ENCODE data around the gene ZDHHC13.
A peak's percentile ranks its signal among the peaks of the same experiment; 100 is the strongest.

ZDHHC13 gene

GRCh38 chr11:19168090-19168489 is 51.1 kb downstream of the ZDHHC13 start:
- no peak for DNase-seq (ENCODE audit: low read depth)

GRCh38 chr11:19173004-19173689 is 56.2 kb downstream of the ZDHHC13 start:
- no peak for DNase-seq (ENCODE audit: low read depth)

- DNase-seq (ENCODE audit: low read depth) = no peak
Observed at GRCh38 chr11:19173964-19174638, 57.1 kb downstream of the ZDHHC13 start.

DNA sequence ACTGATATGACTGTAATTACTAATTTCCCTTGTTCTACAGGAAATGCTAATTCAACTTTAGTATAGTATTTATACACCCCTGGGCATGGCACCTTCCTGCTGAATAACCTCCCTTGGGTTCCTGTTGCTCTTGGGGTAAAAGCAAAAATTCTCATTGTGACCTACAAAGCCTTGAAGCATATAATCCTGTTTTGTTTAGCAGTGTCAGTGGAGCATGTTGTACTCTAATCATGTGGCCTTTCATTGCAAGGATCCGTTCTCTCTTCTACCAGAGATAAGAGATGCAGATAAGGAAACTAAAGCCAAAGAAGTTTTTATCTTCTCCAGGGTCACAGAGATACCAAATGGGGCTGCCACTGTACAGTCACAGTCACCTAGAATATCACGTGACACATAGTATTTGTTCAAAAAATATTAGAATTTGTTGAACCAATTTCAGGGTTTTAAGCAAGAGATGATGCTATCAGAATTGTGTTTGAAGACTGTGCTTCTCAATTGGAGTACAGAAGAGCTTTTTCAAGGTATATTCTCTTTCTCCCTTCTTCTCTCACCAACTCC is 59.7 kb downstream of the ZDHHC13 start:
- no peak for DNase-seq (ENCODE audit: low read depth)

- DNase-seq (ENCODE audit: low read depth) = no peak
Observed at GRCh38 chr11:19181531-19182261, 64.7 kb downstream of the ZDHHC13 start.

DNA sequence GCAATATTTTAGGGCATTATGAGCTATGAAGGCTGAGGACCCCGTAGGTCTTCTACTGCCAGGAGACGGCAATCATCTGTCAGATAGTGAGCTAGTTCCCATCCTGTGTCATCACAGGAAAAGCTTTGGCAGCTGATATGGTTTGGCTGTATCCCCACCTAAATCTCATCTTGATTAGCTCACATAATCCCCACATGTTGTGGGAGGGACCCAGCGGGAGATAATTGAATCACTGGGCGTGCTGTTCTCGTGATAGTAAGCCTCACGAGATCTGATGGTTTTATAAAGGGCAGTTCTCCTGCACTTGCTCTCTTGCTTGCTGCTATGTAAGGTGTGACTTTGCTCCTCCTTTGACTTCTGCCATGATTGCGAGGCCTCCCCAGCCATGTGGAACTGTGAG is 66.7 kb downstream of the ZDHHC13 start:
- no peak for DNase-seq (ENCODE audit: low read depth)

GRCh38 chr11:19185036-19185435 is 68.1 kb downstream of the ZDHHC13 start:
- DNase-seq (ENCODE audit: low read depth) = no peak

- no peak for DNase-seq (ENCODE audit: low read depth)
Observed at GRCh38 chr11:19185516-19186052, 68.6 kb downstream of the ZDHHC13 start.

DNA sequence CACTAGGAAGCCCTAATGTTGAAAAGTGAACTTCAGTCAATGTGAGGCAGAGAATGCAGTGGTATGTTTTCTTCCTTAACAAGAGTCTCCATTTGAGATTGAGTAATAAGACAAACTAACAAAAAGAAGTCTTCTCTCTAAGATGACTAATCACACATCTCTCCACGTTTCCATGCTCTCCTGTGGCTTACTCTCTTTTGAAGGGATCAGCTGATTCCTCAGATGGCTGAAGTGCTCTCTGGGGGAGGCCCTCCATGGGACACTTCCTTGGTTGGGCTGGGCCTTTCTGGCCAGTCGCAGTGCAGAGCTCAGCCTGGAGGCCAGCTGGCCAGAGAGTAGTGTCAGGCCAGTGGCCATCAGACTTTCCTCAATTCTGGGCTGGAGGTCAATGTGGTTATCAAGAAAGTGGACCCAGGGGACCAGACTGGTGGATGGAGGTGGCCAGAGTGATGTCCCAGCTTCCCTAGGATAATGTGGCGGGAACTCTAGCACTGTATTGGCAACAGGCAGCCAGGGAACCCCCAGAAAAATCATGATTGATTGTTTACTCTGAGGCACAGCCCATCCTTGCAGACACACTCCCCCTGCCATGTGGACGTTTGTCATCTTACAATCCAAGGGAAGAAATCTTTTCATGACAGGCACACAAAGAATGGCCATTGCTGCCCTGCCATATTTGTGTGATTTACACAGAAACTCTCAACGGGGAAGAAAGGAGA is 70.3 kb downstream of the ZDHHC13 start:
- DNase-seq (ENCODE audit: low read depth) = no peak

GRCh38 chr11:19187833-19188258 is 70.9 kb downstream of the ZDHHC13 start:
- DNase-seq (ENCODE audit: low read depth) = no peak

- DNase-seq (ENCODE audit: low read depth) = no peak
Observed at GRCh38 chr11:19191530-19192169, 74.7 kb downstream of the ZDHHC13 start.

GRCh38 chr11:19193916-19194315 is 76.9 kb downstream of the ZDHHC13 start:
- no peak for DNase-seq (ENCODE audit: low read depth)

DNA sequence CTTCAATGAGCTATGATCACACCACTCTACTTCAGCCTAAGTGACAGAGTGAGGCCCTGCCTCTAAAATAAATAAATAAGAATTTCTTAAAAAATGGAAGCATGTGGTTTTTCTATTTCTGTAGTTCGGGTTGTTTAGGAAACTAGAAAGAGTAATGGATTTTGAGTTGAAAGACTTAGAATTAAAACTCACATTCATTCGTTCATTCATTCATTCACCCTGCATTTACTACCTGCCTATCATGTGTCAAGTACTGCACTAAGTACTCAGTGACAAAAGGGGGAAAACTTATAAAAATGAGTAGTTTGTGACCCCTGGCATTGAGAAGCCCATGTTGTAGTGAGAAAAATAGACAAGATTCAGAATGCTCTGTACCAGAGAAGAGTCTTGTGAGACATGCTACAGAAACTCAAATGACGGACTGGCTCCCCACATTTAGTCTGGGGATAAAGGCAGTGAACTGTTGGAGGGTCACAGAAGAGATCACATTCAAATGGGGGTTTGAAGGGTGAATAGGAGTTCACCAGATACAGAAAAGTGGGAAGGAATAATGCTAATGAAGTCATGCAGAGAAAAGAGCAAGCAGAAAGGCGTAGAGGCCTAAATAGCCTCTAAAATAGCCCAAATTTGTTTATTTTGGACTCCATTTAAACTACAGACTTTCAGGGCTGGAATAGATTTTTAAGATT is 77.8 kb downstream of the ZDHHC13 start:
- no peak for DNase-seq (ENCODE audit: low read depth)

DNA sequence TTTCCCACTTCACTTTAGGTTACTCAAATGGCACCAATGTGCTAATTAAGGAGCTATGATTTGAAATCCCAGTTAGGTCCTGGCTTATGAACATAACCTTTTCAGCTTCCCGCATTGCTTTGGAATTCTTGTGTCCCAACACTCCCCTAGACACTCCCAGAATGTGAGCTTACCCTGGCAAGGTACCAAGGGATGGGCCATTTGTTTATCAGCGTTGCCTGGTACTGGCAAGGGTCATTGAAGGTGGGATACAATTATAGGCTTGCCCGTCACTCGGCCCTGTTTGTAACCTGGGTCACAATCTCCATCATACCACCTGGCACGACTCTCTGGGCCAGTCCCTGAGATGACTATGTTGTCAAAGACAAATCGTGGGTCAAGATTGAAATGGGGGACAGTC is 79.5 kb downstream of the ZDHHC13 start:
- DNase-seq (ENCODE audit: low read depth) = no peak

DNA sequence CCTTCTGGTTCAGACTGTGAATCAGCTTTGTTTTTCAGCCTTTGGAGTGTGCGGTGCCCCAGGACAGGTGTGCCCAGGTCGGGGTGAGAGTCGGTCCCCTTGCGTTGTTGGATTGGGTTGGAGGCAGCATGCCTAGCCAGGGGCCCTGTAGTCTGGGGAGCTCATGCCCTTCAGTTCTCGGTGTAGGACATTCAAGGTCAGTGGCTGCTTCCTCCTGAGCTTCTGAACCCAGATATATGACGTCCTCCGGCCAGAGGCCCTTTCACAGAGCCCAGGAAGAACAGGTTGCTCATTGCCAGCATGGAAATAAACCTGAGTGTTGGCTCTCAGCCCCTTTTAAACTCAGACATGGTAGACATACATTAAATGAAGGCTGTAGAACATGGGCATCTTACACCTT is 82.1 kb downstream of the ZDHHC13 start:
- DNase-seq (ENCODE audit: low read depth) = no peak

- no peak for DNase-seq (ENCODE audit: low read depth)
Observed at GRCh38 chr11:19199771-19200170, 82.8 kb downstream of the ZDHHC13 start.

- peak; percentile 24 for DNase-seq (ENCODE audit: low read depth)
Observed at GRCh38 chr11:19200410-19201201, 83.6 kb downstream of the ZDHHC13 start.

- DNase-seq (ENCODE audit: low read depth) = no peak
Observed at GRCh38 chr11:19201737-19202605, 85.0 kb downstream of the ZDHHC13 start, which contains the start of gene CSRP3. Gene CSRP3 (minus strand): TSS chr11:19201983. CDS start chr11:19192448, 9,535 bp downstream.

DNA sequence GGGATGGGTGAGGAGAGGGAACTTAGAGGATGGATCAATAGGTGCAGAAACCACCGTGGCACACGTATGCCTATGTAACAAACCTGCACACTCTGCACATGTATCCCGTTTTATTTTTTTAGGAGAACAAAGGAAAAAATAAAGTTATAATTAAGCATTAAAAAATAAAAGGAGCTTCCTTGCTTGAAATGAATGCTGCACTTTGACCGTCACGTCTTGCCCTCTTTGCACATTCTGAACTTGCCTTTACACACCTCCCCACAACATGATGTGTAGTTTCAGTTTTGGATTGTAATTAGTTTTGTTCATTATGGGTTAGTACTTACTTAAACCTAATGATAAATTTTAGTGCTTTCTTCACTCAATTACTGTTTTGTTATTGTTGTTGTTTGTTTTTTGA is 87.9 kb downstream of the ZDHHC13 start:
- no peak for DNase-seq (ENCODE audit: low read depth)
